HG03469 (cell line): ENCODE measurements around the gene KNL1.

Source experiments
- ATAC-seq: cut with Tn5 transposase; IDR thresholded peaks from one replicate; pipeline ENCODE4 v1.9.1; 2021; ENCODE audit warnings: mild to moderate bottlenecking, moderate library complexity, moderate number of reproducible peaks; ENCODE audit not compliant: unreplicated experiment

KNL1 gene

GRCh38 chr15:40582726-40583246 is 11.3 kb upstream of the KNL1 start:
- no peak for ATAC-seq

- no peak for ATAC-seq
These were observed 9.9 kb upstream of the KNL1 start for GRCh38 chr15:40584191-40584590.

GRCh38 chr15:40590667-40591050 is 3.4 kb upstream of the KNL1 start:
- no peak for ATAC-seq

- ATAC-seq: no peak
These were observed 2.7 kb upstream of the KNL1 start for GRCh38 chr15:40591389-40591788.

- ATAC-seq: no peak
These were observed 884 bp upstream of the KNL1 start for GRCh38 chr15:40593165-40593564.

GRCh38 chr15:40594429-40594836 is 384 bp downstream of the KNL1 start:
- peak; percentile 20 for ATAC-seq

- ATAC-seq: no peak
These were observed 1.2 kb downstream of the KNL1 start for GRCh38 chr15:40595219-40595618.

GRCh38 chr15:40595773-40596172 is 1.7 kb downstream of the KNL1 start:
- ATAC-seq: no peak

- no peak for ATAC-seq
These were observed 3.0 kb downstream of the KNL1 start for GRCh38 chr15:40597024-40597423.

- no peak for ATAC-seq
These were observed 4.1 kb downstream of the KNL1 start for GRCh38 chr15:40598126-40598525.

GRCh38 chr15:40598672-40599071 is 4.6 kb downstream of the KNL1 start:
- ATAC-seq: no peak

- ATAC-seq: no peak
These were observed 6.9 kb downstream of the KNL1 start for GRCh38 chr15:40600956-40601355.

GRCh38 chr15:40603935-40604334 is 9.9 kb downstream of the KNL1 start:
- no peak for ATAC-seq

- no peak for ATAC-seq
These were observed 19.0 kb downstream of the KNL1 start for GRCh38 chr15:40613080-40613479.

GRCh38 chr15:40618023-40618422 is 24.0 kb downstream of the KNL1 start:
- ATAC-seq: no peak

GRCh38 chr15:40618906-40619305 is 24.9 kb downstream of the KNL1 start:
- no peak for ATAC-seq

- ATAC-seq: no peak
These were observed 29.3 kb downstream of the KNL1 start for GRCh38 chr15:40623361-40623760.

GRCh38 chr15:40630313-40630712 is 36.3 kb downstream of the KNL1 start:
- ATAC-seq: no peak

- ATAC-seq: no peak
These were observed 39.1 kb downstream of the KNL1 start for GRCh38 chr15:40633178-40633577.

GRCh38 chr15:40637221-40637745 is 43.2 kb downstream of the KNL1 start:
- ATAC-seq: no peak

GRCh38 chr15:40639677-40640076 is 45.6 kb downstream of the KNL1 start:
- no peak for ATAC-seq

GRCh38 chr15:40647523-40647922 is 53.5 kb downstream of the KNL1 start:
- no peak for ATAC-seq

GRCh38 chr15:40650479-40650878 is 56.4 kb downstream of the KNL1 start:
- ATAC-seq: no peak
